Activated CD4-positive, alpha-beta T cell treated with anti-CD3 and anti-CD28 coated beads, Interleukin-2, amount 10 ng/mL, durations not matched to agents 24 days and 14 days (primary cell): ENCODE data around the gene HAPSTR1. TPM values are rescaled to one million over a fixed set of nuclear protein-coding genes. Genes with fewer than 3 reads are reported as not detected.
"Not testable (repeated sequence)": the region's sequence is repeated elsewhere in the genome, so short reads cannot be mapped to it uniquely, and the experiment has no call there.

Experiments
- DNase-seq: peaks from one replicate; pipeline ENCODE4 v3.0.0; 2022
- H3K27ac Mint-ChIP-seq: one replicate; pipeline ENCODE4 v1.8.0; 2022; ENCODE audit warnings: mild to moderate bottlenecking, mixed read lengths
- H3K27me3 Mint-ChIP-seq: one replicate; pipeline ENCODE4 v1.8.0; 2022; ENCODE audit warnings: mixed read lengths
- H3K36me3 Mint-ChIP-seq: one replicate; pipeline ENCODE4 v1.8.0; 2022; ENCODE audit warnings: low read depth, mild to moderate bottlenecking, mixed read lengths
- H3K4me1 Mint-ChIP-seq: one replicate; pipeline ENCODE4 v1.8.0; 2021; ENCODE audit warnings: mixed read lengths
- H3K4me3 Mint-ChIP-seq: one replicate; pipeline ENCODE4 v1.8.0; 2022; ENCODE audit warnings: mild to moderate bottlenecking, moderate library complexity, mixed read lengths
- H3K9me3 Mint-ChIP-seq: one replicate; pipeline ENCODE4 v1.8.0; 2021; ENCODE audit warnings: mixed read lengths
- intact Hi-C: fragments of 100-400 bp; cut with micrococcal nuclease; formaldehyde crosslinking; loops from one replicate; pipeline ENCODE4 v1.15.1; 2023
- total RNA-seq: library from RNA; stranded (reverse); gene quantifications from 2 replicates; pipeline ENCODE4 v1.2.3, GENCODE V29; 2022

The HAPSTR1 gene
- total RNA-seq, 1 donor from 2014 or later: 54.2 TPM

DNA sequence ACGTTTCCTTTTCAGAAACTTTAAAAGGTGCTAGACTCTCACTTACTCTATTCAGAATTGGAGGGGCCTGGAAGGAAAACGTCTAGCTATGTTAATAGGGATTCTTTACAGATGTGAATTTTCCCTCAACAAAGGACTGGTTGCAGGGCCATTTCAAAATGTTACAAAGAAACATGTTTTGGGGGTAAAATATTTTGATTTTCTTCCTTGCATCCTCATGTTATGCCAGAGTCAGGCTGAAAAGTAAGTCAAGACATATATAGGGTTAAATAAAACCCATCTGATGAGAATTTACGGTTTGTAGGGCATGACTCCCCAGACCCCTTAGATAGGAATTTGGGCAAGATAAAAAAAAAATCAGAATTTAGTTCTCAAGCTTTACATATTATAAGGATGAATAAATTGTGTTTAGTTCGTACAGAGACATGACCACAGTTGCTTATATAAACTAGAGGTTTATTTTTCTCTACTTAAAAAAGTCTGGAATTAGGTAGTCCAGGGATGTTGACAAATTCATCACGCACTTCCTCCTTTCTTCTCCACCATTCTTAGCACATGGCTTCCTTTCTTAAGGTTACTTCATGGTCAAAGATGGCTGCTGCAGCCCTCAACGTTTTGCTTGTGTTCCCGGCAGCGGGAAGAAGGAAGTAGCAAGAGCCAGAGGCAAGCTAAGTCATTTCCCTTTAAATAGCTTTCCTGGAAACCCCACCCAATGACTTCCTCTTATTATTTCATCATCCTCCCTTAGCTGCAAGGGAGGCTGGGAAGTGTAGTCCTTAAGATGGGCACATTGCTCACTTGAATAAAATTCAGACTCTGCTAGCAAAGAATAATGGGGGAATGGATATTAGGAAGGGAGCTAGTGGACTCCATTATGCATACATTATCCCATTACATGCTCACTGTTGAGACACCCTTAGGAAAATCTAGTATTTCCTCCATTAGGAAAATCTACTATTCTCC lies 12.7 kb upstream of the HAPSTR1 start:
- intact Hi-C loops: loop anchor here (1.0 kb wide), 3 partner anchors 10 to 32 kb away; partner anchors contain the start of gene HAPSTR1
- H3K9me3 Mint-ChIP-seq: peaks cover 13% of the 10 kb centered on the region
- peak overlapping the region; percentile 86 for H3K27ac Mint-ChIP-seq
- DNase-seq: peak; percentile 90
- not testable (repeated sequence) for H3K27me3 Mint-ChIP-seq
- H3K4me3 Mint-ChIP-seq: peak overlapping the region; percentile 28
- peaks cover 15% of the 10 kb centered on the region for H3K36me3 Mint-ChIP-seq
- peaks cover 27% of the 10 kb centered on the region for H3K4me1 Mint-ChIP-seq

DNA sequence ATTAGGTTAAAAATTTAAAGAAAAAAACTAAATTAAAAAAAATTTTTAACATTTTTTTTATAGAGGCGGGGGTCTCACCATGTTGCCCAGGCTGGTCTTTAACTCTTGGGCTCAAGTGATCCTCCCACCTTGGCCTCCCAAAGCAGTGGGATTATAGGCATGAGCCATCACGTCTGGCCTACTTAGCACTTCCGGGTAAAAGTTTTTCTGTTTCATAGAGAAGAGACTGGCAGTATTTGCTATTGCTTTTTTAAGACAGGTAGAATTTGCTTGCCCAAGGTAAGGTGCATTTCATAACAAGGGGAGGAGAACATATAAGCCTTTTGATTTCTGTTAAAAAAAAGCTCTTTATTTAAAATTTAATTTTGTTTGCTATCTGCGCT lies 12.0 kb upstream of the HAPSTR1 start:
- Mint-ChIP-seq H3K4me3 (no peak overlapping the region), H3K27ac (peak overlapping the region; percentile 71), H3K36me3 (peaks cover 15% of the 10 kb centered on the region), H3K4me1 (peaks cover 27% of the 10 kb centered on the region), H3K9me3 (peaks cover 13% of the 10 kb centered on the region), H3K27me3 (no peaks in the 10 kb centered on the region)
- intact Hi-C loops: loop anchor here (1.0 kb wide), 3 partner anchors 11 to 33 kb away; partner anchors contain the start of gene HAPSTR1
- DNase-seq: no peak

DNA sequence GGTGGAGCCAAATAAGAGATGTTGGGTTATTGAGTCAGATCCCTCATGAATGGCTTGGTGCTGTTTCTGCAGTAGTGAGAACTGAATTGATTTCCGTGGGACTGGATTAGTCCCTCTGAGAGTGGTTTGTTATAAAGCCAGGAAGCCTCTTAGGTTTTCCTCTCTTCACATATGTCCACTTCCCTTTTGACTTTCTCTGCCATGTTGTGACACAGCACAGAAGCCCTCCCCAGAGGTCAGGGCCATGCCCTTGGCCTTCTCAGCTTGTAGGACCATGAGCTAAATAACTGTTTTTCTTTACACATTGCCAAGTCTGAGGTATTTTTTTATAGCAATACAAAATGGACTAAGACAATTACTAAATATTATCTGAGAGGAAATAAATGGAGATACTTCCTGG lies 10.3 kb upstream of the HAPSTR1 start:
- Mint-ChIP-seq H3K4me3 (no peak overlapping the region), H3K4me1 (peaks cover 27% of the 10 kb centered on the region), H3K27me3 (no peaks in the 10 kb centered on the region), H3K36me3 (peaks cover 15% of the 10 kb centered on the region), H3K27ac (no peak overlapping the region), H3K9me3 (peaks cover 13% of the 10 kb centered on the region)
- intact Hi-C loops: no loop called here
- no peak for DNase-seq

GRCh38 chr16:9081843-9082242 lies 9.6 kb upstream of the HAPSTR1 start:
- Mint-ChIP-seq H3K4me3 (no peak overlapping the region), H3K9me3 (peaks cover 13% of the 10 kb centered on the region), H3K27me3 (no peaks in the 10 kb centered on the region), H3K36me3 (peaks cover 15% of the 10 kb centered on the region), H3K27ac (no peak overlapping the region), H3K4me1 (peaks cover 23% of the 10 kb centered on the region)
- DNase-seq: no peak
- intact Hi-C loops: no loop called here

DNA sequence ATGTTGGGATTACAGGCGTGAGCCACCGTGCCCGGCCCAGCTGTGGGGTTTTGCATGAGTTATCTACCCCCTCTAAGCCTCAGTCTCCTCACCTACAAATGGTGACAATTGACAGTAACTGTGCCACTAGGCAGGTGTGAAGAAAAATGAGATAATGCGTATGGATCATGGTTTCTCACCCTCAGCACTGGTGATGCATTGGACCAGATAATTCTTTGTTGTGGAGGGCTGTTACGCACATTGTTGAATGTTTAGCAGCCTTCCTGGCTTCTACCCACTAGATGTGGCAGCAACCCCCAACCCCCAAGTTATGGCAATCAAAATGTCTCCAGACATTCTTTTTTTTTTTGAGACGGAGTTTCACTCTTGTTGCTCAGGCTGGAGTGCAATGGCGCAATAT lies 9.0 kb upstream of the HAPSTR1 start:
- peaks cover 11% of the 10 kb centered on the region for H3K9me3 Mint-ChIP-seq
- no peaks in the 10 kb centered on the region for H3K27me3 Mint-ChIP-seq
- intact Hi-C loops: no loop called here
- H3K36me3 Mint-ChIP-seq: peaks cover 13% of the 10 kb centered on the region
- no peak overlapping the region for H3K27ac Mint-ChIP-seq
- peaks cover 18% of the 10 kb centered on the region for H3K4me1 Mint-ChIP-seq
- no peak for DNase-seq
- H3K4me3 Mint-ChIP-seq: no peak overlapping the region

GRCh38 chr16:9087733-9088132 lies 3.7 kb upstream of the HAPSTR1 start:
- H3K27me3 Mint-ChIP-seq, H3K27ac Mint-ChIP-seq, intact Hi-C loops, H3K4me1 Mint-ChIP-seq, H3K36me3 Mint-ChIP-seq, H3K4me3 Mint-ChIP-seq, DNase-seq, H3K9me3 Mint-ChIP-seq: not testable (repeated sequence)

DNA sequence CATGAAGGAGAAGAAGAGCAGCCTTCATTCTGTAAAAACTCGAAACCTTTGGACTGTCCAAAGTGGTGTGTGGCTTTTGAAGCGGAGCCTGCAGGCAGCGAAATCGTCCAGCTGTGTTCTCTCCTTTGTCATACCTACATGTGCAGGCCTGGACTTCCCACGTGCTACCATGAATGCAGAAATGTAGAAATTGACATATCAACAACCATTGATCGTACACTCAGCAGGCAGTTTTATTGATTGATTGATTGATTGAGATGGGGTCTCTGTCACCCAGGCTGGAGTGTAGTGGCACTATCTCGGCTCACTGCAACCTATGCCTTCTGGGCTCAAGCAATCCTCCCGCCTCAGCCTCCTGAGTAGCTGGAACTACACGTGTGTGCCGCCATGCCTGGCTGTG lies 2.6 kb upstream of the HAPSTR1 start:
- H3K4me3 Mint-ChIP-seq: no peak overlapping the region
- no peak for DNase-seq

GRCh38 chr16:9089660-9090059 lies 1.8 kb upstream of the HAPSTR1 start:
- H3K9me3 Mint-ChIP-seq: no peaks in the 10 kb centered on the region
- peak overlapping the region; percentile 89 for H3K4me3 Mint-ChIP-seq
- intact Hi-C loops: loop anchor here (2.0 kb wide), 4 partner anchors 37 to 293 kb away; partner anchors contain the start of genes PMM2, TMEM186 and USP7
- H3K27me3 Mint-ChIP-seq: peaks cover 2% of the 10 kb centered on the region
- peak overlapping the region; percentile 96 for H3K27ac Mint-ChIP-seq
- H3K4me1 Mint-ChIP-seq: peaks cover 18% of the 10 kb centered on the region
- peaks cover 22% of the 10 kb centered on the region for H3K36me3 Mint-ChIP-seq
- DNase-seq: no peak

More for the DNA sequence above, 2.6 kb upstream of the HAPSTR1 start:
- intact Hi-C loops: no loop called here
- no peaks in the 10 kb centered on the region for H3K9me3 Mint-ChIP-seq
- peaks cover 16% of the 10 kb centered on the region for H3K36me3 Mint-ChIP-seq
- peaks cover 2% of the 10 kb centered on the region for H3K27me3 Mint-ChIP-seq
- H3K27ac Mint-ChIP-seq: no peak overlapping the region
- peaks cover 15% of the 10 kb centered on the region for H3K4me1 Mint-ChIP-seq

DNA sequence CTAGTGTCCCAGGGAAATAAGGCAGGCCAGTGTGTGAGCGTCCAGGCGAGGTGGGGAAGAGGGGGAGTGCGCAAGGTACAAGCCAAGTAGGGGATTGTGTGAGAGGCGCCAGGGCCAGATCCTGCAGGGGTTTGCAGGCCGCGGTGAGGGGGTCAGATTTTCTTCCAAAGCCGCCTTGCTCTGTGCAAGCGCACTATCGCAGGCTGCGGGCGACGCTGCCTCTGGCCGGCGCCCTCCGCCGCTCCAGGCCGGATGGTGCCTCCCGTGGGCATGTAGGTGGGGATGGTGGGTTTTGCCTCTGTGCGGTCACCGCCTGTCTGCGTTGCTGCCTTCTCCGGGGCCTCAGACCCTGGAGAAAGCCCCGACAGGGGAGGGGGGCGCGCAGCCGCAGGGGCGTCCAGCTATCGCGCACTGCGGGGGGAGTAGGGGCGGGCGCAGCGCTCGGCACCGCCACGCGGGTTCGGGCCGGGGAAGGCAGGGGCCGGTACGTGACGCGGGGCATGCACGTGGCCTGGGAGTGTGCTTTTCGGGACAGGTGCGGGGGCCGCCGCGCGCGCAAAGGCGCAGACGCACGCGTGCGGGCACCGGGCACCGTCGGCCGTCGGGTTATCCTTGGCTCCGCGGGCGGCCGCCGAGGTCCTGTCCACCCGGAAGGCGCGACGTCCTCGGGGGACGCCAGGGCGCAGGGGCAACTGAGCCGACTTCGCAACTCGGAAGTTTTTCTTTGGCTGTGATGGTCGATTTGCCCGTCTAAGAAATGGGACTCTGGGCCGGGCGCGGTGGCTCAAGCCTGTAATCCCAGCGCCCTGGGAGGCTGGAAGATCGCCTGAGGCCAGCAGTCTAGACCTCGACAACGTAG lies 1.1 kb upstream of the HAPSTR1 start:
- intact Hi-C loops: loop anchor here (2.0 kb wide), 4 partner anchors 36 to 294 kb away; partner anchors contain the start of genes PMM2, TMEM186 and USP7
- Mint-ChIP-seq H3K27ac (peak overlapping the region; percentile 96), H3K9me3 (no peaks in the 10 kb centered on the region), H3K27me3 (peaks cover 2% of the 10 kb centered on the region), H3K36me3 (peaks cover 26% of the 10 kb centered on the region), H3K4me1 (peaks cover 21% of the 10 kb centered on the region), H3K4me3 (peak overlapping the region; percentile 89)
- DNase-seq: peak; percentile 85

DNA sequence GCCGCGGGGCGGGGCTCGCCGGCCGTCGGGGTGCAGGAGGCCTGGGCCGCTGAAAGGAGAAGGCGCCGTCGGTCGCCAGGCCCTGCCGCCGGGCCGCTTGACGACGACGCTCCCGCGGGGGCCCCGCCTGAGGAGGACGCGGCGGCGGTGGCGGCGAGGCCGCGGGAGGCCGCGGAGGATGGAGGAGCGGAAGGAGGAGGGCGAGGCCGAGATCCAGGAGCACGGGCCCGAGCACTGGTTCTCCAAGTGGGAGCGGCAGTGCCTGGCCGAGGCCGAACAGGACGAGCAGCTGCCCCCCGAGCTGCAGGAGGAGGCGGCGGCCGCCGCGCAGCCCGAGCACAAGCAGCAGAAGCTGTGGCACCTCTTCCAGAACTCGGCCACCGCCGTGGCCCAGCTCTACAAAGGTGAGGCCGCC lies 430 bp downstream of the HAPSTR1 start:
- Mint-ChIP-seq H3K36me3 (peaks cover 37% of the 10 kb centered on the region), H3K27me3 (peaks cover 2% of the 10 kb centered on the region), H3K4me1 (peaks cover 32% of the 10 kb centered on the region), H3K4me3 (peak overlapping the region; percentile 89), H3K9me3 (no peaks in the 10 kb centered on the region), H3K27ac (peak overlapping the region; percentile 96)
- peak; percentile 85 for DNase-seq
- intact Hi-C loops: loop anchor here (1.0 to 2.0 kb wide), 7 partner anchors 13 to 295 kb away; partner anchors contain the start of genes CARHSP1, PMM2, TMEM186 and USP7

GRCh38 chr16:9092282-9092977 lies 986 bp downstream of the HAPSTR1 start:
- Mint-ChIP-seq H3K27ac (peak overlapping the region; percentile 98), H3K4me3 (peak overlapping the region; percentile 97), H3K9me3 (no peaks in the 10 kb centered on the region), H3K27me3 (peaks cover 2% of the 10 kb centered on the region), H3K4me1 (peaks cover 35% of the 10 kb centered on the region), H3K36me3 (peaks cover 40% of the 10 kb centered on the region)
- intact Hi-C loops: no loop called here
- DNase-seq: peak; percentile 89

DNA sequence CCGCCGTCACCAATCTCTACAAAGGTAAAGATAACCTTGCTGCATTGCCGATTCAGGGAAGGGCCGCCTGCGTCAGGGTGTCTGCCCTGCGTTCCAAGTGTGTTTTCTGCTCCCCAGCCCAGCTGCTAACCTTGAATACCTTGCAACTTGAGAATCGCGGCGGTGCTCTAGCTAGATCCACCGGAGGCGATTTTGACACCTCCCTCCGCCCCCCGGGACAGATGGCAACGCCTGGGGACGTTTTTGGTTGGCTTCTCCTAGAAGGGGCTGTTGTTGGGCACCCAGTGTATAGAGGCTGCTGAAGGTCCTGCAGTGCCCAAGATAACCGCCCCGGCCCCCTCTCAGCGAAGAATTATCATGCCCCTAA lies 1.5 kb downstream of the HAPSTR1 start:
- peak overlapping the region; percentile 98 for H3K27ac Mint-ChIP-seq
- H3K27me3 Mint-ChIP-seq: peaks cover 2% of the 10 kb centered on the region
- peaks cover 45% of the 10 kb centered on the region for H3K36me3 Mint-ChIP-seq
- intact Hi-C loops: no loop called here
- peak overlapping the region; percentile 97 for H3K4me3 Mint-ChIP-seq
- peak; percentile 77 for DNase-seq
- H3K9me3 Mint-ChIP-seq: no peaks in the 10 kb centered on the region
- peaks cover 40% of the 10 kb centered on the region for H3K4me1 Mint-ChIP-seq
